NT2/D1 (cell line): ENCODE results near the gene SLC9C2.
"Not testable (repeated sequence)": the region's sequence is repeated elsewhere in the genome, so short reads cannot be mapped to it uniquely, and the experiment has no call there.

ENCODE experiments used
- SUZ12 ChIP-seq: IDR thresholded peaks from 2 replicates; pipeline ENCODE4 v1.6.1; 2011; ENCODE audit not compliant: insufficient read length, insufficient read depth; ENCODE audit errors: extremely low read depth
- YY1 ChIP-seq: IDR thresholded peaks from 2 replicates; pipeline ENCODE4 v1.6.1; 2011; ENCODE audit not compliant: insufficient read length, insufficient read depth
- ZNF274 ChIP-seq: IDR thresholded peaks from 2 replicates; pipeline ENCODE4 v1.6.1; 2011; ENCODE audit warnings: mild to moderate bottlenecking, low read depth, low read length

DNA sequence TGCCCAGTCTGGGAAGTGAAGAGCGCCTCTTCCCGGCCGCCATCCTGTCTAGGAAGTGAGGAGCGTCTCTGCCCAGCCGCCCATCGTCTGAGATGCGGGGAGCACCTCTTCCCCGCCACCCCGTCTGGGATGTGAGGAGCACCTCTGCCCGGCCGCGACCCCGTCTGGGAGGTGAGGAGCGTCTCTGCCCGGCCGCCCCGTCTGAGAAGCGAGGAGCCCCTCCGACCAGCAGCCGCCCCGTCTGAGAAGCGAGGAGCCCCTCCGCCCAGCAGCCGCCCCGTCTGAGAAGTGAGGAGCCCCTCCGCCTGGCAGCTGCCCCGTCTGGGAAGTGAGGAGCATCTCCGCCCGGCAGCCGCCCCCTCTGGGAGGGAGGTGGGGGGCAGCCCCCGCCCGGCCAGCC lies 10.2 kb upstream of the SLC9C2 start:
- TF ChIP-seq ZNF274, YY1, SUZ12: not testable (repeated sequence)
